Epidermal melanocyte (primary cell): ENCODE measurements around the gene CDPF1.
"Not testable (repeated sequence)": the region's sequence is repeated elsewhere in the genome, so short reads cannot be mapped to it uniquely, and the experiment has no call there.

Experiments
- DNase-seq: peaks from one replicate; pipeline ENCODE4 v3.0.0; 2011; ENCODE audit warnings: low spot score; ENCODE audit not compliant: insufficient read length

CDPF1 gene

DNA sequence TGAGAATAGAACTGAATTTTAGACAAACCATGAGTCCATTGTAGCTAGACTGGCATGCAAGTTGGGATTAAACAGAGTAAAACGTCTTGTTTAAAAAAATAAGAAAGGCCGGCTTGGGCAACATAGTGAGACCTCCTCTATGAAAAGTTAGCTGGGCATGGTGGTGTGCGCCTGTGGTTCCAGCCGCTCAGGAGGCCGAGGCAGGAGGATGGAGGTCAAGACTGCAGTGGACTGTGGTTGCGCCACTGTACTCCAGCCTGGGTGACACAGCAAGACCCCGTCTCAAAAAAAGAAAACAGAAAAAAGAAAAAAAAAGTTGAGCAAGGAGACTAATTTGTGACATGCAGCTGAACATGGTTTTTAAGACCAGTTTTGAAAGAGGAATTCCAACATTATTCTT lies 23.5 kb downstream of the CDPF1 start:
- DNase-seq, result no peak

- DNase-seq, result no peak
Measured at GRCh38 chr22:46225631-46226030, 24.5 kb downstream of the CDPF1 start.

DNA sequence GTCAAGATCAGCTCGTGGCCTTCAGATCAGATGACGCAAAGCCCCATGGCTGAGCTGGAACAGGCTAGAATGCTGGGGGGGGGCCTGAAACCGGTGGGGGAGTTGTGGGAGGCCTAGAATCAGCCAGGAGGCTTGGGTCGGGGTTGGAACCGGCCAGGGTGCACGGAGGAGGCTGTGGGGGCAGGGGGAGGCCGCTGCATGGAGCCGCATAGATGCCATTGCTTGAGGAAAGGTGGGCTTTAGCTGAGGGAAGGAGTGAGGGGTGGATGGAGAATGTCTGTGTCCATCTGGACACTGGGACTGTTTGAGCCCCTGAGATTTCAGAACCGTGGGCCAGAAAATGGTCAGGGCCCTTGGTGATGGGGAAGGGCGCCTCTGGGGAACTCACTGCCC lies 25.2 kb downstream of the CDPF1 start:
- no peak for DNase-seq

DNA sequence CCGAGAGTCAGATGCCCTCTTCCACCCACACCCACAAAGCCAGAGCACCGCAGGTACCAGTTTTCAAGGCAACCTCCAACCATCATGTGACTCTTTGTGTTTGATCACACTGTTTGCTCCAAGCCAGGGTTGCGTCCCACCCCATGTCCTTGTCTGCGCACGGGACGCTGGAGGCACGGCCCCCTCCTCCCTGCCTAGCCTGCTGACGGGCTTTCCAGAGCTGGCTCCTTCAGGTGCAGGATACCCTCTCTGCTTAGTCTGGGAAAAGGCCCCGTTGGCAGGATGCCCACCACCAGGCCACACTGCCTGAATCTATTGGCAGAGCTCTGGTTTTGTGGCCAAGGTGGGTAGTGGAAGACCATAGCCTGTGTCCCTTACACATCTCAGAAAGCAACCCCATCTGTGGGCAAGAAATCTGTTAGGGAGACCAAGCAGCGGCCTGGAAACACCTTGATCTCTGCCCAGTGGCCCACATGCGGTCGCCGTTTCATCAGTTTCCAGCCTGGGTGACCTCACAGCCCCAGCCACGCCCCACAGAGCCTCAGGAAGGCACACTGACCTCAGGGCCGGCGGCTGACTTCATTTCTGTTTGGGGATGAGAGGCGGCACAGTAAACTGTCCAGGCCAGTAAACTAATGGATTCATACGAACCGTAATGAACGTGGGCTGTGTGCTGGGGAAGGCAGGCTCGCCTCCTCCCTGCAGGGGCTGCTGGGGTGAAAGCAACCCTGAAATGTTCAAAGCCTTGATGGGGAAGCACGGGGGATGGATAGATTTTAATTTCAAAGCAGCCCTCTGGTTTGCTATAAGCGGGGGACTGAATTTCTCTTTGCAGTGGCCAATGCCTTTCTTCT lies 25.8 kb downstream of the CDPF1 start:
- no peak for DNase-seq

DNA sequence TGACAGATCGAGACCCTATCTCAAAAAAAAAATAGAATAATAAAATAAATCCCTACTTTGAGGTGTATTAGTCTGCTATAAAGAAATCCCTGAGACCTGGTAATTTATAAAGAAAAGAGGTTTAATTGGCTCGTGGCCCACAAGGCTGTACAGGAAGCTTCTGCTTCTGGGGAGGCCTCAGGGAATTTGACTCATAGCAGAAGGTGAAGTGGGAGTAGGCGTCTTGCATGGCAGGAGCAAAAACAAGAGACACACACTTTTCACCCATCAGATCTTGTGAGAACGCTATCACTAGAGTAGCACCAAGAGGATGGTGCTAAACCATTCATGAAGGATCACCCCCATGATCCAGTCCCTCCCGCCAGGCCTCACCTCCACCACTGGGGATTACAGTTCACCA lies 29.2 kb downstream of the CDPF1 start:
- no peak for DNase-seq

GRCh38 chr22:46219636-46220035 lies 30.5 kb downstream of the CDPF1 start:
- no peak for DNase-seq

GRCh38 chr22:46214616-46215015 lies 35.5 kb downstream of the CDPF1 start:
- no peak for DNase-seq

DNA sequence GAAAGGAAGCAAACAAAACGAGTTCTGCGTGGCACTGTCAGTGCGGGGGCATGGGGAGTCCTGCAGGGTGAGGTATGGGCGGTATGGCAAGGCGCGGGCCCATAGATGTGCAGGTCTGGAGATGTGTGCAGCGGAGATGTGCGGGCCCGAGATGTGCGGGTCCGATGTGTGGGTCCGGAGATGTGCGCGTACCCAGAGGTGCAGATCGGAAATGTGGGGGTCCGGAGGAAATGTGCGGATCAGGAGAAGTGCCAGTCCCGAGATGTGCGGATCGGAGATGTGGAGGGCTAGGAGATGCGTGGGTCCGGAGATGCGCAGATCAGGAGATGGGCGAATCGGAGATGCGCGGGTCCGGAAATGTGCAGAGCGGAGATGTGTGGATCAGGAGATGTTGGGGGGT lies 35.9 kb downstream of the CDPF1 start:
- DNase-seq, result no peak

- no peak for DNase-seq
Measured at GRCh38 chr22:46213052-46213451, 37.0 kb downstream of the CDPF1 start.

- DNase-seq, result no peak
Measured at GRCh38 chr22:46212195-46212594, 37.9 kb downstream of the CDPF1 start.

- no peak for DNase-seq
Measured at GRCh38 chr22:46209262-46209661, 40.8 kb downstream of the CDPF1 start.

DNA sequence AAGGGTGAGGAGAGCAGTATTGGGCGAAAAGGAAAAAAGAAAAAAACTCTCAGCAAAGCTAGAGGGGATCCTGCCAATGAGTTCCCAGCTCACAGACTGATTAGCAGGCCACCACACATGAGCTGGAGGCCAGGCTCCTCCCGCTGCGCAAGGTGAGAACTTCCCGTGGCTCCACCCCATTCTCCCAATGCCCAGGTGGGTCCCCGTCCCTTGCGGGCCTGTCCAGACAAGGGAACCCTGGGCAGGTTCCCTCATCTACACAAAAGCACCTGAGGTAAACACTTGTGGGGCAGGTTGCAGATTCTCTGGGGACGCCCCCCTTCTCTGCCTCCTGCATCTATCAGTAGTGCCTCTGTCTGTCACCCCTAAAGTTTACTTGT lies 46.5 kb downstream of the CDPF1 start:
- no peak for DNase-seq

DNA sequence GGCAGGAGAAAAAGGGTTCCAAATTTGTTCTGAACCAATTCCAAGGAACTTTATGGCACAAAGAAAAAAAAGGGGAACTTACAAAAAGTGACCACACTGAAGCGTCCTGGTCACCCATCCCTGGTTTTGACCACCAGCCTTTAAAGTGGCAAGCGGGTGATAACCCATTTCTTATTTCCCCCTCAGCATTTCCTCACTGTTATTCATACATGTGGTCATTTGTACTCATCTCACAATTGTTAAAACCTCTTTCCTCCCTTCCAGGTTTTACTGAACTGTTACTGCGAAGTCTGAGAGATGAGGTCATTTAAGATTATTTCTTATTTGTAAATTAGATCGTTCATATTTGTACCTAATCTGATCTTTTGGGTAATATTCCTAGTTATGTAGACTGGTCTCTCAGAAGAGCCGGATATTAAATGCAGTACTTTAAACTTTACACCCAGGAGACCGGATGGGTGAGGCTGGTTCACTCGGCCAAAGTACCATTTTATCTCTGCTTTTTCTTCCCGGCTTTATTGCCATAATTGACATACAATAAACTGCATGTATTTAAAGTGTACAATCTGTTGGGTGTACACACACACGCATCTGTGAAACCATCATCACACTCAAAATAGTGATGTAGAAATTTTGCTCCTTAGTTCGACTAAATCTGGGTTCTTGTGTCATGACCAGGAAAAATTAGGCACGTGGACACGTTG lies 47.0 kb downstream of the CDPF1 start:
- no peak for DNase-seq

DNA sequence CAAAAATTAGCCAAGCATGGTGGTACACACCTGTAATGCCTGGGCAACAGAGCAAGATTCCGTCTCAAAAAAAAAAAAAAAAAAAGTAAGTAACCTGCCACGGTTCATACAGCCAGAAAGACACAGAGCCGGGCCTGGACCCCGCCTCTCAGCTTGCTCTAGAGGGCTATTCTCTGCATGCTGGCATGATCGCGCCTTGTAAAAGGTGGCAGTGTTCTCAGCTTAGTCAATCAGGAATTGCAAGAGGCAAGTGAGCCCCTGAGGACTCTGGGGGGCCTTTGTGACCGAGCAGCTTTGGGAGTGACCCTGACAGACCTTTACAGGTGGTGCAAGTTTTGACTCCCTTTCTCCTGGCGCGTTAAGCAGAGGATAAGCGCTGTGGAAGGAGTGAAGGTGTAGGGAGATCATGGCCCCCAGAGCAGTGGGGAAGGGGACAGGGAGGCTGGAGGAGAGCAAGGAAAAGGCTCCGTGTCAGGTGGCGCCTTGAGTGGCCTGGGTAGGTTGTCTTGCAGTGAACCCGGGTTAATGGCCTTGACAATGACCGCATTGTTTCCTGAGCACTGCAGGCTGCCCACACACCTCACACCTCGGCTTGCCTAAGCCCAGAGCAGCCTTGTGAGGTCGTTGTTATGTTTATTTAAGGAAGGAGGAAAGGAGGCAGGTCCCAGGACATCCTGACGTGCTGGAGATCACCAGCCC lies 48.9 kb downstream of the CDPF1 start:
- no peak for DNase-seq

GRCh38 chr22:46198806-46199205 lies 51.3 kb downstream of the CDPF1 start:
- DNase-seq, result not testable (repeated sequence)

DNA sequence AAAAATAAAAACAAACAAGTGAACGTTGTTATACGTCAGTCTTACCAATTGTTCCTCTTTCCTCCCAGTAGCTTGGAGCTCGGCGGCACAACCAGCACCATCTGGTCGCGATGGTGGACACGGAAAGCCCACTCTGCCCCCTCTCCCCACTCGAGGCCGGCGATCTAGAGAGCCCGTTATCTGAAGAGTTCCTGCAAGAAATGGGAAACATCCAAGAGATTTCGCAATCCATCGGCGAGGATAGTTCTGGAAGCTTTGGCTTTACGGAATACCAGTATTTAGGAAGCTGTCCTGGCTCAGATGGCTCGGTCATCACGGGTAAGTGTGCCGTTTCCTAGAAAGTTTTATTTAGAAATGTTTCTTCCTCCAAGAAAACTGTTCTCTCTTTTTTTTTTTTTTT lies 51.8 kb downstream of the CDPF1 start:
- no peak for DNase-seq

GRCh38 chr22:46196278-46196677 lies 53.8 kb downstream of the CDPF1 start:
- DNase-seq, result no peak

DNA sequence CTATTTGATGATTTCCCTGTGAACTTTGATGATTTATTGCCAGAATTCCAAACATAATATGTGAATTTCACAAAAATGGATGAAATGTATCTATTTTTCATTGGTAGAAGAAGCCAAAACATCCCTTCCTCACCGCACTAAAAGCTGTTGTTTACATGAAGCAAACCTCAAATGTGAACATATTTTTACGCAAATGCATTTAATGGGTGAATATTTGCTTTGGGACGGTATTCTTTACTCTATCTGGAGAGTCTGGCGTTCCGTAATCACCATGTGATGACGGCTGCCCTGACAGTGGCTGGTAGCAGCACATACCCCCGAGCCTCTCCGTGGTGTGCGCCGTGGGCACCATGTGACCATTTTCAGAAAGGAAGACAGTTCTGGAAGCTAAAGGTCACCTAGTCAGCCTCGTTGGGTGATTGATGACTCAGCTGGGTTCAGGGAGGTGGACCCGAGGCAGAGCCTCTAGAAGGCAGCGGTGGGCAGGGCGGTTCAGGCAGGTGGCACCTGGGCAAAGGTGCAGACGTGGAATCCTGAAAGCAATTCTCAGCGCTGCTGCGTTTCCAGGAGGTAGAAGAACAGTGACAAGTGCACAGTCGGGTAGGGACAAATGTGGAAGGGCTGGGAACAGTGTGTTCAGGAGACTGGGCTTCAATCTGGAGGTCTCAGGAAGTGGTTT lies 54.5 kb downstream of the CDPF1 start:
- no peak for DNase-seq
